PC-9 (cell line): ENCODE data around the gene DHRSX.

Source experiments
- CTCF ChIP-seq: fragments of 200-600 bp; sonication (generic); conservative IDR thresholded peaks from 2 replicates; pipeline ENCODE4 v1.6.1; 2017; ENCODE audit warnings: mixed run types, antibody characterized with exemption, mild to moderate bottlenecking, moderate library complexity
- EZH2 ChIP-seq: fragments of 200-600 bp; sonication (generic); IDR thresholded peaks from 2 replicates; pipeline ENCODE4 v1.8.0; 2017; ENCODE audit warnings: antibody characterized with exemption, low read depth

- TF ChIP-seq CTCF (no peak), EZH2 (no peak)
Measured at GRCh38 chrX:2351999-2352995, 148.5 kb downstream of the DHRSX start.
